Coronary artery (tissue), 2 donors: Measurements from ENCODE around the gene SOX6.
"Not testable (repeated sequence)": the region's sequence is repeated elsewhere in the genome, so short reads cannot be mapped to it uniquely, and the experiment has no call there.

ENCODE experiments used
- DNase-seq: peaks from one replicate; pipeline ENCODE4 v3.0.0-alpha.2; 2017; ENCODE audit warnings: low spot score
- H3K27ac ChIP-seq, 2 donors: fragments of 200-600 bp; sonication (generic); one replicate each; pipeline ENCODE4 v1.5.1; 2016 to 2019
- H3K4me3 ChIP-seq: fragments of 200-600 bp; sonication (generic); 2 replicates; pipeline ENCODE4 v1.5.1; 2016; ENCODE audit warnings: mild to moderate bottlenecking, moderate library complexity
- TF ChIP-seq, protein P1 (sequence below): fragments of 200-600 bp; sonication (generic); IDR thresholded peaks from one replicate; pipeline ENCODE4 v1.5.1; 2019; ENCODE audit warnings: antibody characterized with exemption

The SOX6 gene

DNA sequence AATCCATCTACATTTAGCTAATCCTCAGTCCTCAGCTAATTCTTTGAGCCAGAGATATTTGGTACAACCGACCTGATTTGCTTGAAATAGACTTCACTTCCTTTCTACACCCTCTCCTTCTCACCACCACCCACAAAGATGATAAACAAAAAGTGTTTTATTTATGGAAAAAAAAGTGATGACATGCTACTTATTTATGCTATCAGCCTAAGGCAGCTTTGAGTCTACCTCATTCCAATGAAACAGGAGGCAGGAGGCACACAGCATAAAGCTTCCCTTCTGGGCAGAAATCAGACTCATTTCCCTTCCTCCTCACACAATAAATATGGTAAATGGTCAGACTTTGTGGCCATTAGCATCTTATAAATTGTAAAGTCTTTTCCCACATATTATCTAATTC lies 325.7 kb downstream of the SOX6 start:
- DNase-seq, result no peak
- TF ChIP-seq, protein P1, sequence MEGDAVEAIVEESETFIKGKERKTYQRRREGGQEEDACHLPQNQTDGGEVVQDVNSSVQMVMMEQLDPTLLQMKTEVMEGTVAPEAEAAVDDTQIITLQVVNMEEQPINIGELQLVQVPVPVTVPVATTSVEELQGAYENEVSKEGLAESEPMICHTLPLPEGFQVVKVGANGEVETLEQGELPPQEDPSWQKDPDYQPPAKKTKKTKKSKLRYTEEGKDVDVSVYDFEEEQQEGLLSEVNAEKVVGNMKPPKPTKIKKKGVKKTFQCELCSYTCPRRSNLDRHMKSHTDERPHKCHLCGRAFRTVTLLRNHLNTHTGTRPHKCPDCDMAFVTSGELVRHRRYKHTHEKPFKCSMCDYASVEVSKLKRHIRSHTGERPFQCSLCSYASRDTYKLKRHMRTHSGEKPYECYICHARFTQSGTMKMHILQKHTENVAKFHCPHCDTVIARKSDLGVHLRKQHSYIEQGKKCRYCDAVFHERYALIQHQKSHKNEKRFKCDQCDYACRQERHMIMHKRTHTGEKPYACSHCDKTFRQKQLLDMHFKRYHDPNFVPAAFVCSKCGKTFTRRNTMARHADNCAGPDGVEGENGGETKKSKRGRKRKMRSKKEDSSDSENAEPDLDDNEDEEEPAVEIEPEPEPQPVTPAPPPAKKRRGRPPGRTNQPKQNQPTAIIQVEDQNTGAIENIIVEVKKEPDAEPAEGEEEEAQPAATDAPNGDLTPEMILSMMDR, result no peak
- Histone ChIP-seq H3K27ac (no peak overlapping the region), H3K4me3 (no peak overlapping the region)

DNA sequence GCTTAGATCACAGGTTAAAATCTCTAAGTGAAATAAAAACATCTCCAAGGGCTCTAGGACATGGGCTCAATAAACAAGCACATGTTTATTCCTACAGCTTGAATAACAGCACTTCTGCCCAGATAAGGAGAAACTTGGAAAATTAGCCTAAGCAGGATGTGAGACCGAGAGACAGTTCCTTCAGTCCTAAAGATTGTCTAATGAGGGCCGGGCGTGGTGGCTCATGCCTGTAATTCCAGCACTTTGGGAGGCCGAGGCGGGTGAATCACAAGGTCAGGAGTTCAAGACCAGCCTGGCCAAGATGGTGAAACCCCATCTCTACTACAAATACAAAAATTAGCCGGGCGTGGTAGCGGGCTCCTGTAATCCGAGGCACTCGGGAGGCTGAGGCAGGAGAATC lies 327.2 kb downstream of the SOX6 start:
- not testable (repeated sequence) for H3K27ac ChIP-seq, DNase-seq, H3K4me3 ChIP-seq

DNA sequence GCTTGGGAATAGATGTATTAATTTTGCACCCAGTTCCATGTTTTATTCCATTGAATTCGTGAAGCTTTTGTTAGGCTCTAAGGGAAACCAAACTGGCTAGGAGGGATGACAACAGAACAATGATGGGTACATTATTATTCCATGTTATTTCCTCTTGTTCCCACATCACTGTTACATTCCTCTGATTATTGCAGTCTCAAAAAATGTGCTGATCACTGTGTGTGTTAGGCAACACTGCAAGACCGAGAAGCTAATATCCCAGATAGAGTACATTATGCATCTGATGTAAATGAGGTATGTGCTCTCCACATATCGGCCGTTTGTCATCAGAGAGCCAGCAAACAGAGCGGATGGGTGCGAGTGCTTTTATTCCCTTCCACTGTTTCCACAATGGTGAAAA lies 327.9 kb downstream of the SOX6 start:
- Histone ChIP-seq H3K4me3 (no peak overlapping the region), H3K27ac (no peak overlapping the region)
- TF ChIP-seq, protein P1, result no peak
- no peak for DNase-seq

GRCh38 chr11:16027621-16028020 lies 328.7 kb downstream of the SOX6 start:
- Histone ChIP-seq H3K27ac (no peak overlapping the region), H3K4me3 (no peak overlapping the region)
- TF ChIP-seq, protein P1, result no peak
- no peak for DNase-seq

DNA sequence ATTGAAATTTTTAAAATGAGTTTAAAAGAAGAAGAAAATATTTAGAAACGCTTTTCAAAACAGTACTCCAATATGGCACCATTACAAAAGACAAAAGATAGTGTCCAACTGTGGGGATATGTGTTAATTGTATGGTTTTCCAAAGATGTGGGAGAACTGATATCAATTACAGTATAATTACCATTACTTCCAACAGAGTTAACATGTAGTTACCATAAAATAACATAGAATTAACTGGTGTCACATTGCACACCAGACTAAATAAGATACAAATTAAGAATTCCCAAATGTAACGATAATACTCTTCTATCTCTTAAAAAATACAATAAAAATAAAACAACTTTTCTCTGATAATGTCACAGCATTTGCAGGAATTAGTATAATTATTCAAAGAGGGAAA lies 329.5 kb downstream of the SOX6 start:
- Histone ChIP-seq H3K27ac (no peak overlapping the region), H3K4me3 (no peak overlapping the region)
- no peak for DNase-seq
- TF ChIP-seq, protein P1, result no peak

DNA sequence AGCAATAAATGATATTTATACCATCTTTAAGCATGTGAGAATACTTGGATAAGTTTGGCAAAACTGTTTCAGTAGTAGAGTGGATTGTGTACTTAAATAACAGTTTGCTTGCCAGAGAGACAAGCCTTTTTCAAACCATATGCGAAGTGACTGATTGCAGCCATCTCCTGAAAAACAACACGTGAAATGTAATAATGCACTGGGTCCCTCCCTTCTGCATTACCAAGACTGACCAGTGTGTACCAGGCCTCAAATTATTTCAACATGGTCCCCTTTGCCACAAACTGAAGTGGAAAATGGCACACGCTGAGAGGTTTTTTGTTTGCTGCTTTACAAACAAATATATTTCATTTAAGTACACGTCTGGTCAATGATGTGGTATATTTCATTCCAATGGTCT lies 337.4 kb downstream of the SOX6 start:
- H3K4me3 ChIP-seq, result no peak overlapping the region
- TF ChIP-seq, protein P1, result no peak
- no peak for DNase-seq
- no peak overlapping the region for H3K27ac ChIP-seq

DNA sequence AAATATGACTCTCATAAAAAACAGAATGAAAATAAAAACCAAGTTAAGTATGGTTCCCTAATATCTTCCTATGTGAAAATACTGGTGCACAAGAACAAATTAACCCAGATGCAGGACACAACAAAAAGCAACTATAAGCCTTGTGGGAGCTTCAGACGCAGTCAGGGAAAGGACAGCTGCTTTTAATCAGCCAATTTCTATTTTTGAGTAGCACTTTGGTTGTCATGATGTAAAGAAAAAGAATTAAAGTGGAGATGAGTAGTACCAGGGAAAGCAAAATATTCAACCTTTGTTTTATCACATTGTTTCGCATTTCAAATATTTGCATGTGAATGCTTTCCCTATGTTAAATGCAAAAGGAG lies 339.9 kb downstream of the SOX6 start:
- Histone ChIP-seq H3K27ac (no peak overlapping the region), H3K4me3 (no peak overlapping the region)
- DNase-seq, result no peak
- TF ChIP-seq, protein P1, result no peak

DNA sequence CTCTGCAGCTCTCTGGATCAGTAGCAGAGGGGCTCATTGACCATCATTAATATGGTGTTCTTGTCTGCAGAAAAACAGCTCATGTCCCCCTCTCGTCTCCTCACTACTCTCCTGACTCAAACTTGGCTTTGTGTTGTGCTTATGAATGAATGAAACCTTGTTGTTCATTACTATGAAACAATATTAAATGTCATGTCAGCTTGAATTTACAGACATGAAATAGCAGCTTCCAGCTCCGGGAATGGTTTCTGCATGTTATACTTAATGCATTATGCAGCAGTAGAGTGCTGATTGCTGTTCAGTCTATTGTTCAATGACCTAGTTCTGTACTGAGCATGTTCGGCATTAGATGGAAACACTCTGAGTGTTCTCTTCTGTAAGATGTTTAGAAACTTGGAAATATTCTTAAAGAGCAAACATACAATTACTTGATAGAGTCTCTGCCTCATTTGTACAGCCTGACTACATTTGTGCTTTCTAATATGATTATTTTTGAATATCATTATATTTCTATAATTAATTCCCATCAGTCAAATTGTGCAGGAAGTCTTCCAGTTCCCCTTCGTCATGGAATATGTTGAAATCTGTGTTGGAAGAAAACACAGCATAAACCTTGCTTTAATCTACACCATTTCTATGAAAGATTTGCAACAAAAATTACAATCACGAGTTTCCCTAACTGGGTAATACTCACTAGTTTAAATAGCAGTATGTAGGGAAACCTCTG lies 340.4 kb downstream of the SOX6 start:
- TF ChIP-seq, protein P1, result no peak
- no peak for DNase-seq
- H3K27ac ChIP-seq, result no peak overlapping the region
- no peak overlapping the region for H3K4me3 ChIP-seq
